ENCODE measurements around the gene BBS12.

The BBS12 gene

GRCh38 chr4:122762520-122762919 is 30.0 kb downstream of the BBS12 start:
- Histone ChIP-seq H3K4me1 (peaks cover 30% of the 10 kb centered on the region), H4K20me1 (no peaks in the 10 kb centered on the region), H3K4me2 (peak overlapping the region; percentile 74), H3K9me3 (no peaks in the 10 kb centered on the region), H3K36me3 (no peaks in the 10 kb centered on the region), H3K4me3 (no peak overlapping the region), H3K27me3 (no peaks in the 10 kb centered on the region), H3K9ac (no peak overlapping the region), H3K27ac (no peak overlapping the region)
- no peak for TF ChIP-seq Cebpa-rat (IDR thresholded peaks at IDR 0.05)

GRCh38 chr4:122762966-122763716 is 30.6 kb downstream of the BBS12 start:
- Histone ChIP-seq H3K4me1 (peaks cover 30% of the 10 kb centered on the region), H3K9ac (no peak overlapping the region), H3K4me3 (no peak overlapping the region), H3K9me3 (no peaks in the 10 kb centered on the region), H3K27me3 (no peaks in the 10 kb centered on the region), H4K20me1 (no peaks in the 10 kb centered on the region), H3K27ac (no peak overlapping the region), H3K4me2 (peak overlapping the region; percentile 74), H3K36me3 (no peaks in the 10 kb centered on the region)
- no peak for TF ChIP-seq Cebpa-rat (IDR thresholded peaks at IDR 0.05)

- Histone ChIP-seq H3K4me3 (no peak overlapping the region), H3K4me2 (no peak overlapping the region), H3K9ac (no peak overlapping the region), H3K36me3 (no peaks in the 10 kb centered on the region), H4K20me1 (no peaks in the 10 kb centered on the region), H3K27ac (no peak overlapping the region), H3K4me1 (peaks cover 30% of the 10 kb centered on the region), H3K9me3 (no peaks in the 10 kb centered on the region), H3K27me3 (no peaks in the 10 kb centered on the region)
- no peak for TF ChIP-seq Cebpa-rat (IDR thresholded peaks at IDR 0.05)
These were observed 31.7 kb downstream of the BBS12 start for GRCh38 chr4:122764071-122764820.

- Histone ChIP-seq H3K27ac (no peak overlapping the region), H3K9ac (no peak overlapping the region), H3K4me2 (no peak overlapping the region), H3K27me3 (no peaks in the 10 kb centered on the region), H3K36me3 (no peaks in the 10 kb centered on the region), H3K4me3 (no peak overlapping the region), H4K20me1 (no peaks in the 10 kb centered on the region), H3K9me3 (no peaks in the 10 kb centered on the region), H3K4me1 (peaks cover 30% of the 10 kb centered on the region)
- TF ChIP-seq Cebpa-rat (IDR thresholded peaks at IDR 0.05) = no peak
These were observed 32.3 kb downstream of the BBS12 start for GRCh38 chr4:122764821-122765215.

- Histone ChIP-seq H3K27ac (no peak overlapping the region), H4K20me1 (no peaks in the 10 kb centered on the region), H3K4me3 (no peak overlapping the region), H3K9me3 (no peaks in the 10 kb centered on the region), H3K36me3 (no peaks in the 10 kb centered on the region), H3K9ac (no peak overlapping the region), H3K4me1 (peaks cover 30% of the 10 kb centered on the region), H3K4me2 (no peak overlapping the region), H3K27me3 (no peaks in the 10 kb centered on the region)
- TF ChIP-seq Cebpa-rat (IDR thresholded peaks at IDR 0.05) = no peak
These were observed 33.3 kb downstream of the BBS12 start for GRCh38 chr4:122765692-122766352.

GRCh38 chr4:122766353-122766705 is 33.8 kb downstream of the BBS12 start:
- Histone ChIP-seq H3K4me2 (no peak overlapping the region), H3K36me3 (no peaks in the 10 kb centered on the region), H3K9me3 (no peaks in the 10 kb centered on the region), H3K4me1 (peaks cover 28% of the 10 kb centered on the region), H3K27ac (no peak overlapping the region), H4K20me1 (no peaks in the 10 kb centered on the region), H3K4me3 (no peak overlapping the region), H3K9ac (no peak overlapping the region), H3K27me3 (no peaks in the 10 kb centered on the region)
- TF ChIP-seq Cebpa-rat (IDR thresholded peaks at IDR 0.05) = no peak

- Histone ChIP-seq H4K20me1 (no peaks in the 10 kb centered on the region), H3K4me2 (no peak overlapping the region), H3K4me1 (peaks cover 21% of the 10 kb centered on the region), H3K4me3 (no peak overlapping the region), H3K9ac (no peak overlapping the region), H3K9me3 (no peaks in the 10 kb centered on the region), H3K27ac (no peak overlapping the region), H3K27me3 (no peaks in the 10 kb centered on the region), H3K36me3 (no peaks in the 10 kb centered on the region)
- no peak for TF ChIP-seq Cebpa-rat (IDR thresholded peaks at IDR 0.05)
These were observed 34.4 kb downstream of the BBS12 start for GRCh38 chr4:122766950-122767349.

- TF ChIP-seq Cebpa-rat (IDR thresholded peaks at IDR 0.05) = no peak
- Histone ChIP-seq H4K20me1 (no peaks in the 10 kb centered on the region), H3K27ac (no peak overlapping the region), H3K4me2 (no peak overlapping the region), H3K4me3 (no peak overlapping the region), H3K4me1 (peaks cover 5% of the 10 kb centered on the region; the same call in 1 of the 2 replicates), H3K36me3 (no peaks in the 10 kb centered on the region), H3K27me3 (no peaks in the 10 kb centered on the region), H3K9ac (no peak overlapping the region), H3K9me3 (no peaks in the 10 kb centered on the region)
These were observed 39.2 kb downstream of the BBS12 start for GRCh38 chr4:122771724-122772123.

GRCh38 chr4:122772311-122772710 is 39.8 kb downstream of the BBS12 start:
- H3K9me3 ChIP-seq = no peaks in the 10 kb centered on the region
- TF ChIP-seq Cebpa-rat (IDR thresholded peaks at IDR 0.05) = no peak; the same call in 1 of the 2 replicates
- no peak overlapping the region for H3K27ac ChIP-seq
- H4K20me1 ChIP-seq = no peaks in the 10 kb centered on the region
- H3K4me1 ChIP-seq = peaks cover 5% of the 10 kb centered on the region; the same call in 1 of the 2 replicates
- no peak overlapping the region for H3K4me3 ChIP-seq
- no peaks in the 10 kb centered on the region for H3K36me3 ChIP-seq
- H3K4me2 ChIP-seq = no peak overlapping the region
- H3K27me3 ChIP-seq = no peaks in the 10 kb centered on the region
- no peak overlapping the region for H3K9ac ChIP-seq

- Histone ChIP-seq H3K9ac (no peak overlapping the region), H3K4me1 (peaks cover 5% of the 10 kb centered on the region; the same call in 1 of the 2 replicates), H3K36me3 (no peaks in the 10 kb centered on the region), H4K20me1 (no peaks in the 10 kb centered on the region), H3K27me3 (no peaks in the 10 kb centered on the region), H3K9me3 (no peaks in the 10 kb centered on the region), H3K27ac (no peak overlapping the region), H3K4me3 (no peak overlapping the region), H3K4me2 (no peak overlapping the region)
- no peak for TF ChIP-seq Cebpa-rat (IDR thresholded peaks at IDR 0.05)
These were observed 40.5 kb downstream of the BBS12 start for GRCh38 chr4:122772986-122773385.

Measured in BLaER1 (cell line).